K562 (cell line): ENCODE measurements around the gene RYR1. TPM values are rescaled to one million over a fixed set of nuclear protein-coding genes. Genes with fewer than 3 reads are reported as not detected.

Source experiments
- ATAC-seq: fragments of 200-7000 bp; cut with Tn5 transposase; 3 replicates; pipeline ENCODE4 v1.9.1; 2020; ENCODE audit warnings: moderate library complexity
- BruUV-seq: library from RNA; stranded (reverse); fragments of 400-500 nt; replicated peaks from 2 replicates; lab custom pipeline; 2021; lab: Mats Ljungman, UMichigan
- CTCF ChIA-PET: fragments of 300-600 bp; formaldehyde crosslinking; extraction: SDS; loops from one replicate; lab custom pipeline; 2021; ENCODE audit warnings: low intra/inter-chr PET ratio; lab: Yijun Ruan, JAX
- POLR2A ChIA-PET: fragments of 300-600, 350-650 bp; sonication (Branson Sonifier 250); formaldehyde crosslinking; extraction: SDS; loops from one replicate; lab custom pipeline; 2021; ENCODE audit warnings: antibody characterized with exemption, inconsistent platforms; lab: Yijun Ruan, JAX
- DNase-seq, 4 experiments: peaks; one replicate each; pipeline versions ENCODE4 v3.0.0 to v3.0.0-alpha.2; 2011 to 2018; ENCODE audit warnings: low spot score in 3 of 4, mixed read lengths in 3 of 4; ENCODE audit errors: extremely low read depth in 1 of 4
- FAIRE-seq: peaks from 2 replicates; lab custom pipeline; 2011; peaks lifted over from hg19 to GRCh38; lab: Jason Lieb, UNC
- H2AFZ ChIP-seq: 2 replicates; pipeline ENCODE4 v1.6.0; 2011; ENCODE audit warnings: low read depth, low read length, control low read depth, inconsistent platforms
- H3K27ac ChIP-seq: fragments of 200-600 bp; 3 replicates; pipeline ENCODE4 v1.8.0; 2011; ENCODE audit warnings: low read depth, mild to moderate bottlenecking, control low read depth, inconsistent platforms, low read length, moderate library complexity, mixed read lengths; ENCODE audit errors: extremely low read depth
- H3K27me3 ChIP-seq, 2 experiments: fragments of 300-600 bp in 1 of 2; 2 replicates in 1 of 2; 3 replicates in 1 of 2; pipeline versions ENCODE4 v1.6.0 to v1.8.0; 2011; ENCODE audit warnings: inconsistent platforms in 2 of 2, low read length in 2 of 2, mild to moderate bottlenecking in 1 of 2, mixed read lengths in 1 of 2, moderate library complexity in 1 of 2; ENCODE audit not compliant: control insufficient read depth in 2 of 2, insufficient read depth in 2 of 2
- H3K36me3 ChIP-seq: fragments of 300-600 bp; 3 replicates; pipeline ENCODE4 v1.8.0; 2011; ENCODE audit warnings: mild to moderate bottlenecking, low read length, inconsistent platforms; ENCODE audit not compliant: control insufficient read depth, insufficient read depth
- H3K4me1 ChIP-seq, 2 experiments: fragments of 200-600 bp in 1 of 2; replicated peaks in 1 of 2; 2 replicates in 1 of 2; 3 replicates in 1 of 2; pipeline versions ENCODE4 v1.5.1 to v1.8.0; 2011; ENCODE audit warnings: inconsistent platforms in 2 of 2, low read length in 2 of 2, mild to moderate bottlenecking in 1 of 2, mixed read lengths in 1 of 2, moderate library complexity in 1 of 2; ENCODE audit not compliant: control insufficient read depth in 2 of 2, insufficient read depth in 2 of 2
- H3K4me2 ChIP-seq: 2 replicates; pipeline ENCODE4 v1.6.1; 2011; ENCODE audit warnings: low read length, control low read depth, inconsistent platforms, mixed read lengths; ENCODE audit not compliant: insufficient read depth
- H3K4me3 ChIP-seq: fragments of 200-600 bp; sonication (generic), shearing (Covaris generic); 2 replicates; pipeline ENCODE4 v1.5.1; 2016; ENCODE audit warnings: control low read depth, inconsistent platforms
- H3K79me2 ChIP-seq: fragments of 200-600 bp; 3 replicates; pipeline ENCODE4 v1.8.0; 2011; ENCODE audit warnings: low read length, inconsistent platforms; ENCODE audit not compliant: control insufficient read depth, insufficient read depth
- H3K9ac ChIP-seq, 2 experiments: 2 replicates each; pipeline versions ENCODE4 v1.6.0 to v1.6.1; 2011; ENCODE audit warnings: low read depth in 2 of 2, low read length in 2 of 2, control low read depth in 1 of 2, inconsistent platforms in 1 of 2, mild to moderate bottlenecking in 1 of 2, mixed read lengths in 1 of 2; ENCODE audit not compliant: insufficient read depth in 1 of 2
- H3K9me1 ChIP-seq: one replicate; pipeline ENCODE4 v1.6.0; 2011; ENCODE audit warnings: inconsistent platforms, mild to moderate bottlenecking, low read length, moderate library complexity; ENCODE audit not compliant: control insufficient read depth, insufficient read depth
- H3K9me3 ChIP-seq: replicated peaks from 2 replicates; pipeline ENCODE4 v1.5.1; 2011; ENCODE audit warnings: low read depth, low read length, inconsistent platforms; ENCODE audit not compliant: control insufficient read depth, insufficient read depth
- H4K20me1 ChIP-seq: replicated peaks from 2 replicates; pipeline ENCODE4 v1.6.1; 2011; ENCODE audit warnings: low read length, inconsistent platforms, mixed read lengths; ENCODE audit not compliant: control insufficient read depth, insufficient read depth
- AFF1 ChIP-seq, 2 experiments: fragments of 450-650 bp; IDR thresholded peaks; 2 replicates each; pipeline ENCODE4 v1.6.1; 2018; ENCODE audit warnings: mild to moderate bottlenecking in 2 of 2, low read depth in 1 of 2; ENCODE audit not compliant: partially characterized antibody in 2 of 2
- MAFF ChIP-seq: IDR thresholded peaks from 2 replicates; pipeline ENCODE4 v1.6.1; 2012; ENCODE audit warnings: low read length, improper control_type of control experiment
- MAX ChIP-seq: sonication (generic); formaldehyde crosslinking; IDR thresholded peaks from 2 replicates; pipeline ENCODE4 v1.9.0; 2022; ENCODE audit warnings: mild to moderate bottlenecking, missing genetic modification reagents
- SPI1 ChIP-seq: IDR thresholded peaks from 2 replicates; pipeline ENCODE4 v1.6.1; 2011; ENCODE audit warnings: low read depth, low read length, control low read depth, borderline replicate concordance
- ZNF695 ChIP-seq: fragments of 450-650 bp; formaldehyde crosslinking; IDR thresholded peaks from 2 replicates; pipeline ENCODE4 v1.4.0; 2020; ENCODE audit warnings: mild to moderate bottlenecking, moderate library complexity
- WGBS: fragments of 100-300 bp; shearing (Covaris generic); methylation state at CpG from one replicate; pipeline ENCODE4 v1.1.6; 2016; ENCODE audit warnings: low coverage, mixed read lengths; ENCODE audit not compliant: insufficient coverage; ENCODE audit errors: missing lambda C conversion rate; 5-methylcytosine and 5-hydroxymethylcytosine counted together
- in situ Hi-C: fragments of 300-500 bp; cut with MboI; formaldehyde crosslinking; loops from 4 replicates; pipeline ENCODE4 v1.15.0; 2018; ENCODE audit warnings: inconsistent platforms, mixed read lengths
- intact Hi-C: fragments of 100-400 bp; cut with micrococcal nuclease; formaldehyde crosslinking; loops from 2 replicates; pipeline ENCODE4 v1.14.2; 2022
- polyA plus RNA-seq, 8 experiments: library from polyadenylated mRNA; depleted of rRNA in 4 of 8; stranded (reverse) in 5 of 8; unstranded in 3 of 8; fragments of >200 nt; fragmentation: Nextera tagmentation in 2 of 8; fragmentation: Illumina TruSeq in 1 of 8; extraction: Ambion mirVana in 2 of 8; extraction: Trizol in 1 of 8; gene quantifications; 2 replicates each; pipeline versions ENCODE4 v1.2.1 to v1.2.3, GENCODE V29; 2011 to 2014; ENCODE audit warnings: inconsistent platforms in 1 of 8, missing spikeins in 1 of 8
- total RNA-seq, 7 experiments: library from RNA; depleted of rRNA in 6 of 7; stranded (reverse); fragments of >200 nt in 6 of 7; fragmentation: Illumina TruSeq in 2 of 7; extraction: Trizol in 2 of 7; gene quantifications; 2 replicates each; pipeline versions ENCODE4 v1.2.1 to v1.2.3, GENCODE V29; 2011 to 2021; ENCODE audit warnings: low replicate concordance in 1 of 7
- TF ChIP-seq, protein P1 (sequence below): sonication (generic); formaldehyde crosslinking; IDR thresholded peaks from 2 replicates; pipeline ENCODE4 v1.8.0; 2022; ENCODE audit warnings: mild to moderate bottlenecking, missing genetic modification reagents
- TF ChIP-seq, protein P2 (sequence below): fragments of 250-450 bp; sonication (Bioruptor Pico); IDR thresholded peaks from 2 replicates; pipeline ENCODE4 v1.5.0; 2020; ENCODE audit warnings: mild to moderate bottlenecking, borderline replicate concordance

Gene RYR1
- total and polyA plus RNA-seq, 9 of the 15 experiments (the other 6 are each of a cell fraction or from before 2014, with no cell fraction given), result 0.11 to 7.4 (median 3.7) TPM

DNA sequence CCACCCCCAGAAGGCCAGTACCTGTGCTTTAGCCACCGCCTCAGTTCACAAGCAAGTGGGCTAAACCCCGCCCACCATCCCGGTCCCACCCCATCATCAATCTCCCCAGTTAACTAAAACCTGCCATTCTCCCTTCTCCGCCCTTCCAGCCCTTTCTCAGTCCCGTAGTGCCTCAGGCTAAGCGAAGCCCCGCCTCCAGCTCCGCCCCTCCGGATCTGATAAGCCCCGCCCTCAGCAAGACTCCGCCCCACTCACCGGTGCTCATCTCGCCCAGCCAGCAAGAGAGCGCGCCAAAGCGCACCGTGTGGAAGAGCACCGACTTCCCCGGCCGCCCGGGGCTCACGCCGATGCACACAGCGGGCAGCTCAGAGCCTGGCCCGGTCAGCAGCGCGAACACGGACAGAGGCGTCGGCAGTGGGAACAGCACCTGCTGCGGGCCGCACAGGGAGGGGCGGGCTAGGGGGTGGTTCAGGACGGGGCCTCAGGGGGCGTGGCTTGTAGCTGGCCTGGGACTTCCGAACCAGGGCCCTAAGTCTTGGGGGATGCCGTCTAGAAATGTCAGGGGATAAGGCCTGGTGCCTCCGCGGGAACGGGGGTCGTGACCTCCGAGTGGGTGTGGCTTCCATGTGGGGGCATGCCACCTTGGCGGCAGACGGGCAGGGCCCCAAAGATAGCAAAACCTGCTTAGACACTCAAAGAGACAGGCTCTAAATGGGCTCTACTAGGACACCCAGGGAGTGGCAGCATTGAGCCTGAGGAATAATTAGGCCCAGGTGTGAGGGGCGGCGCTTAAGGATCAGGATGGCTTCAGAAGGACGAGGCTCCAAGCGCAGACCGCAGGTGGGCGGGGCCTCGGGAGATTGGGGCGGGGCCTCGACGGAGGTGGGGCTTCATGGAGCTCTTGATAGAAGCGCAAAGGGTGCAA is 162.8 kb downstream of the RYR1 start:
- ChIA-PET POLR2A (interaction anchor here (0.5 to 1.2 kb wide), 10 partner anchors 9 to 335 kb away, joined by 3 to 8 read pairs (median 3); partner anchors contain the start of genes ACTN4, EIF3K, MRPS12 and NFKBIB), CTCF (no interaction called here)
- H3K4me3 ChIP-seq, result peak overlapping the region; percentile 50
- intact Hi-C loops, result loop anchor here (2.0 kb wide), 1 partner anchor 40 kb away; no protein-coding TSS in a partner anchor
- peak overlapping the region in 1 of 2 experiments; percentile 92; a peak in 2 of 4 replicates for H3K9ac ChIP-seq
- BruUV-seq, result no TSS peak
- peak overlapping the region; percentile 94 for H2AFZ ChIP-seq
- H3K9me3 ChIP-seq, result no peaks in the 10 kb centered on the region
- H3K4me2 ChIP-seq, result peak overlapping the region; percentile 77
- DNase-seq (peak; percentile 95 to 97 (median 97)), ATAC-seq (peak; percentile 99), FAIRE-seq (peak; percentile 99)
- H3K36me3 ChIP-seq, result no peaks in the 10 kb centered on the region
- H3K27me3 ChIP-seq, result no peaks in the 10 kb centered on the region
- H3K79me2 ChIP-seq, result no peaks in the 10 kb centered on the region
- 2% methylated on average over 36 of the region's 55 CpGs for WGBS
- in situ Hi-C loops, result no loop called here
- H4K20me1 ChIP-seq, result no peaks in the 10 kb centered on the region
- H3K9me1 ChIP-seq, result no peaks in the 10 kb centered on the region
- H3K27ac ChIP-seq, result no peak overlapping the region
- peaks cover 10 to 26% of the 10 kb centered on the region in 2 experiments; a peak in 4 of 5 replicates for H3K4me1 ChIP-seq
- TF ChIP-seq MAFF (no peak), AFF1 (IDR thresholded peaks at IDR 0.05; ENCODE audit: low read depth in 1 of 2, partially characterized antibody in 2 of 2) (no peak), ZNF695 (CRISPR knock-in tag) (no peak), MAX (CRISPR knock-in tag) (peak; percentile 90), SPI1 (no peak)
- TF ChIP-seq, protein P1, sequence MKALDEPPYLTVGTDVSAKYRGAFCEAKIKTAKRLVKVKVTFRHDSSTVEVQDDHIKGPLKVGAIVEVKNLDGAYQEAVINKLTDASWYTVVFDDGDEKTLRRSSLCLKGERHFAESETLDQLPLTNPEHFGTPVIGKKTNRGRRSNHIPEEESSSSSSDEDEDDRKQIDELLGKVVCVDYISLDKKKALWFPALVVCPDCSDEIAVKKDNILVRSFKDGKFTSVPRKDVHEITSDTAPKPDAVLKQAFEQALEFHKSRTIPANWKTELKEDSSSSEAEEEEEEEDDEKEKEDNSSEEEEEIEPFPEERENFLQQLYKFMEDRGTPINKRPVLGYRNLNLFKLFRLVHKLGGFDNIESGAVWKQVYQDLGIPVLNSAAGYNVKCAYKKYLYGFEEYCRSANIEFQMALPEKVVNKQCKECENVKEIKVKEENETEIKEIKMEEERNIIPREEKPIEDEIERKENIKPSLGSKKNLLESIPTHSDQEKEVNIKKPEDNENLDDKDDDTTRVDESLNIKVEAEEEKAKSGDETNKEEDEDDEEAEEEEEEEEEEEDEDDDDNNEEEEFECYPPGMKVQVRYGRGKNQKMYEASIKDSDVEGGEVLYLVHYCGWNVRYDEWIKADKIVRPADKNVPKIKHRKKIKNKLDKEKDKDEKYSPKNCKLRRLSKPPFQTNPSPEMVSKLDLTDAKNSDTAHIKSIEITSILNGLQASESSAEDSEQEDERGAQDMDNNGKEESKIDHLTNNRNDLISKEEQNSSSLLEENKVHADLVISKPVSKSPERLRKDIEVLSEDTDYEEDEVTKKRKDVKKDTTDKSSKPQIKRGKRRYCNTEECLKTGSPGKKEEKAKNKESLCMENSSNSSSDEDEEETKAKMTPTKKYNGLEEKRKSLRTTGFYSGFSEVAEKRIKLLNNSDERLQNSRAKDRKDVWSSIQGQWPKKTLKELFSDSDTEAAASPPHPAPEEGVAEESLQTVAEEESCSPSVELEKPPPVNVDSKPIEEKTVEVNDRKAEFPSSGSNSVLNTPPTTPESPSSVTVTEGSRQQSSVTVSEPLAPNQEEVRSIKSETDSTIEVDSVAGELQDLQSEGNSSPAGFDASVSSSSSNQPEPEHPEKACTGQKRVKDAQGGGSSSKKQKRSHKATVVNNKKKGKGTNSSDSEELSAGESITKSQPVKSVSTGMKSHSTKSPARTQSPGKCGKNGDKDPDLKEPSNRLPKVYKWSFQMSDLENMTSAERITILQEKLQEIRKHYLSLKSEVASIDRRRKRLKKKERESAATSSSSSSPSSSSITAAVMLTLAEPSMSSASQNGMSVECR (CRISPR knock-in tag), result peak; percentile 59; the same call in 1 of the 2 replicates
- TF ChIP-seq, protein P2, sequence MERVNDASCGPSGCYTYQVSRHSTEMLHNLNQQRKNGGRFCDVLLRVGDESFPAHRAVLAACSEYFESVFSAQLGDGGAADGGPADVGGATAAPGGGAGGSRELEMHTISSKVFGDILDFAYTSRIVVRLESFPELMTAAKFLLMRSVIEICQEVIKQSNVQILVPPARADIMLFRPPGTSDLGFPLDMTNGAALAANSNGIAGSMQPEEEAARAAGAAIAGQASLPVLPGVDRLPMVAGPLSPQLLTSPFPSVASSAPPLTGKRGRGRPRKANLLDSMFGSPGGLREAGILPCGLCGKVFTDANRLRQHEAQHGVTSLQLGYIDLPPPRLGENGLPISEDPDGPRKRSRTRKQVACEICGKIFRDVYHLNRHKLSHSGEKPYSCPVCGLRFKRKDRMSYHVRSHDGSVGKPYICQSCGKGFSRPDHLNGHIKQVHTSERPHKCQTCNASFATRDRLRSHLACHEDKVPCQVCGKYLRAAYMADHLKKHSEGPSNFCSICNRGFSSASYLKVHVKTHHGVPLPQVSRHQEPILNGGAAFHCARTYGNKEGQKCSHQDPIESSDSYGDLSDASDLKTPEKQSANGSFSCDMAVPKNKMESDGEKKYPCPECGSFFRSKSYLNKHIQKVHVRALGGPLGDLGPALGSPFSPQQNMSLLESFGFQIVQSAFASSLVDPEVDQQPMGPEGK (CRISPR knock-in tag), result no peak
